ENCODE data around the gene DENND1A.

The DENND1A gene

DNA sequence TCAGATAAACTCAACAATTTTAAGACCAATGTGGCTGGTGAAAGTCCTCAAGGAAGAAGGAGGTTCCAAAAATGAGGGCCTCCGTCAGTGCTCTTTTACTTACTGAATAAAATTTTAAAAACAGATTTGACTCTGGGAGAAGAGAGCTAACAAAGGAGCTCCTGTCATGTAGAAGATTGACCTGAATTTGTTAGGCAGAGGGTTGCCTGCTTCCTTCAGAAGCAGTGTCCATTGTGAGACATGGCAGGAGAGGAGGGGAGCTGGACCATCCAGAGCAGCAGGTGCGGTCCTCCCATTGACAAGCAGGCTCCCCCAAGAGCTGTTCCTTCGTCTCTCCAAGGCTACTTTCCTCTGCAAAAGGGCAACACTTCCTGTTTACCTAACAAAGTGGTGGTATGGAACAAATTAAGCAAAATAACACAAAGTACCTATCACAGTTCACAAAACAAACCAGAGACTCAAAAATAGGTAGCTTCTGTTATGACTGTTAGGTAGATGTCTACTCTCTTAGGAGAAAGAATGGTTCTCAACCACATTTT lies 238.1 kb downstream of the DENND1A start:
- in situ Hi-C loops (cut with MboI; ENCODE audit: low sequenced_read_pairs), result no loop called here

DNA sequence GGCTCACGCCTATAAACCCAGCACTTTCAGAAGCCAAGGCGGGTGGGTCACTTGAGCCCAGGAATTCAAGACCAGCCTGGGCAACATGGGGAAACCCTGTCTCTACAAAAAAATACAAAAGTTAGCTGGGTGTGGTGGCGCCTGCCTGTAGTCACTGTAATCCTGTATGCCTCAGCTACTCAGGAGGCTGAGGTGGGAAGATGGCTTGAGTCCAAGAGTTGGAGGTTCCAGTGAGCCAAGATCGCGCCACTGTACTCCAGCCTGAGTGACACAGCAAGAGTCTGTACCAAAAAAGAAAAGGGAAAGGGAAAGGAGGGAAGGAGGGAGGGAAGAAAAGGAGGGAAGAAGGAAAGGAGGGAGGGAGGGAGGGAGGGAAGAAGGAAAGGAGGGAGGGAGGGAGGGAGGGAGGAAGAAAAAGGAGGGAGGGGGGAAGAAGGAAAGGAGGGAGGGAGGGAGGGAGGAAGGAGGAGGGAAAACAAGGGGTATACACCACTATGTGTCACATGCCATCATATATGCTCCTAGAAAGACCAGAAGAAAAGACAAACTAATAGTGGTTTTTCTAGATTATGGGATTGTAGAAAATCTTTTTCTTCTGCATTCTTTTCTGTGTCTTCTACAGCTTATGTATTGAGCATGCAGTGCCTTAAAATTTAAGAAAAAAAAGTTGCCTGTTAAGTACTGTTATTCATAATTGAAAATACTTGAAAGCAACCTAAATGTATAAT lies 240.1 kb downstream of the DENND1A start:
- in situ Hi-C loops (cut with MboI; ENCODE audit: low sequenced_read_pairs), result no loop called here

DNA sequence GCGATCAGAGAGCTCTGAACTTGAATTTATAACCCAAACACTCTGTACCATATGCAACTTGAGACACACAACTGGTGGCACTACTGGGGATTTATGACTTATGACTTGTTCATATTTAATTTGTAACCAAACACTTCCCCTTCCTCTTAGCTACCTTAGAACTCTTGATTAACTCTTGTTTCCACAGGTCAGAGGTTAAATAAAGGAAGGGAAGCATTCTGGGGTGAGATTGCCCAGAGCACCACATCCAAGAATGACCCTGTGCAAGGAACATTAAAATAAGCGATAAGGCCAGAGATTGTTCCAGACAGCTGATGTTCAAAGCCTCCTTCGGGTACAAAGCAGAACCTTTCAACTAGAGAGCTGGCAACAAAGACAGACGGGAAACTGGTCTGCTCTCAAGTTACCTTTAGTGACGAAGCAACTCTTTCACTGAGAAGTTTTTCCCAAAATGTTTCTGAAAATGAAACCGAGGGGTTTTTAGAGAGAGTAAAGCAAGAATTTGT lies 242.6 kb downstream of the DENND1A start:
- in situ Hi-C loops (cut with MboI; ENCODE audit: low sequenced_read_pairs), result no loop called here

DNA sequence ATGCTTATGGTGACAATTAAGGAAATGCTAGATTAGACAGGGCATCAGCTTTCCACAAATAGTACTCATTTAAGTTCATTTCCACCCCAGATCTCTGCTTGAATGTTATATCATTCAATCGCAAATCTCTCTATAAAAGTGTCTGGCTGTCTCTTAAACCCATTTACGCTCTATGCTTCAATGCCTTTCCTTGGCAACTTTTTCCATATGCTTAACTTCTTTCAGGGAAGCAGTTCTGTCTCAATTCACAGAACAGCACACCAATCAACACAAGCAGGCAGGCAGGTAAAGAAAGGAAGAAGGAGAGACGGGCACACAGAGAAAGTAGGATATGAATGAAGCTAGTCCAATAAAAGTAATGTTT lies 243.1 kb downstream of the DENND1A start:
- in situ Hi-C loops (cut with MboI; ENCODE audit: low sequenced_read_pairs), result no loop called here

DNA sequence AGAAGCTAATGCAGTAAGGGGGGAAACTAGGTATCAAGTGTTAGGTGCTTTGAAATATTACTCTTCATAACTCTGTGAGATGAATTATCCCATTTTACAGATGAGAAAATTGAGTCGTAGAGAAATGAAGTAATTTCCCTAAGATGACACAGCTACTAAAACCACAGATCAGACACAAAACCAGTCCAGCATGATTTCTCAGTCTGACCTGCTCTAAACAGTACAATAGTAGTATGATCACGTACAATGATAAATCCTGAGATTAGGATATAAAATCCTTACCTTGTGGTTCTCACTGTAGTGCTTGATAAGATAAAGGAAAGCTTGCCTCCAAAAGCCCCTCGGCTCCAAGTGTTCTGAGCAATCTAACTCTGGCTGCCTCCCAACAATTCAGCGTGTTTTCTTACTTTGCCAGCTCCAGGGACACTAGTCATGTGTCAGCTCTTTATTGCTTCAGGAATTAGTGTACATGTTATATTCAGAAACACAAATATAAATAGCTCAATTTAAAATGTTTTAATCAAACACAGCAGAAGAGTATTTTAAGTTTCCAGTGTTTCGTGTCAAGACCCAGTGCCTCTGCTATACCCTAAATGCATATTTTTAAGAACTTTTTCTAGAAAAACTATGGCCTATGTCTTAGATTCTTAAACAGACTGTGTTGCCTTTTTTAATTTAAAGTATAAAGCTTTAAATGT lies 243.6 kb downstream of the DENND1A start:
- in situ Hi-C loops (cut with MboI; ENCODE audit: low sequenced_read_pairs), result no loop called here

DNA sequence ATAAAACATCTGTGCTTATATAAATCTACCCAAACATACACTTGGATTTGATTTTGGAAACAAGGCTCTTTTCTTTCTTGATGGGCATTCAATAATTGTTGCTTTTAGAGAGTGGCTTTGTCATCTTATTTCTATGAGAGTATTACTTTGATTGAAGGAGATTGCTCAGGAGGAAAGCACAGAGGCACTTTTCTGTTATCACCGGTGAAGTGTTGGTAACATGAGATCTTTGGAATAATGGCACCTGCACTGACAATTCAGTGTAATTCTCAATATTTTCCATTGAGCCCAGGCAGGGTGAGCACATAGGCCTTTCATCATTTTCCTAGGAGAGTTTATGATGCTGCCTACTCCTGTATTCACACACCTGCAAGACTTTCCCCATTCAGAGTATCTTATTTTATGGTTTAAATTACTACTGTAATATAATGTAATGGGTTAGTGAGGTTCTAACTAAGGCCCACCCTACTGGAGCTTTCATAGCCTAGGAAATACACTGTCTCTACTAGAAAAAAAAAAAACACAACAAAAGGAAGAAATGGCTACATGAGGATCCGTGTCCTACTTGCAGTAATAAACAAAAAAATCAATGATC lies 244.3 kb downstream of the DENND1A start:
- in situ Hi-C loops (cut with MboI; ENCODE audit: low sequenced_read_pairs), result no loop called here

DNA sequence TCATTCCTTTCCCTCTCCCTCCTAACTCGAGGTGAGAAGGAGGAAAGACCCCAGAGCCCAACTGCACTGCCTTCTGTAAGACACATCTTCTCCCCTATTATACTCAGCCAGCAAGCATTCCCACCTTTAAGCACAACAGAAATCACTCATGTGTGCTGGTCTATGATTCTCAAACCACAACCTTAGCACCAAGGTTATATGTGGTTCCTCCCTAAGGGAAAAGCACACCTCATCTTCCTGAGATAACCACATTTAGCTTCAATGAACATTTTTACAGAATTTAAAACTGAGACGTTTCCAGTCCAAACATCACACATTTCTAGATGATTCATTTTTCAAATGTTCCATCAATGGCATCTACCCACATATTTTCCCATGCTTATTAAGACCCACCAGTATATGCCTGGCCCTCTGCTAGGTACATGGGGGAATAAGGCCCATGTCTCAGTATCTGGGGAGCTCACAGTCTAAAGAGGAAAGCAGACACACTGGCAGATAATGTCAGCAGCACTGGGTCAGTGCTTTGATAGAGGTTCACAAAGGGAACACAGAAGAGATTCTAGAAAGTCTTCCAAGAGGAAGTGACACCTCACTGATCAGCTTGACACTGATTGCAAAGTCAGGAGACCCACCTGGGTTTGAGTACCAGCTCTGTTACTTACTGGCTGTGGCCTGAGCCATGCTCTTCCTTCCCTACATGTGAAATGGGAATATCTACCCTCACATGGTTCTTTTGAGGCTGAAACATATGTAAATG lies 245.4 kb downstream of the DENND1A start:
- in situ Hi-C loops (cut with MboI; ENCODE audit: low sequenced_read_pairs), result no loop called here

DNA sequence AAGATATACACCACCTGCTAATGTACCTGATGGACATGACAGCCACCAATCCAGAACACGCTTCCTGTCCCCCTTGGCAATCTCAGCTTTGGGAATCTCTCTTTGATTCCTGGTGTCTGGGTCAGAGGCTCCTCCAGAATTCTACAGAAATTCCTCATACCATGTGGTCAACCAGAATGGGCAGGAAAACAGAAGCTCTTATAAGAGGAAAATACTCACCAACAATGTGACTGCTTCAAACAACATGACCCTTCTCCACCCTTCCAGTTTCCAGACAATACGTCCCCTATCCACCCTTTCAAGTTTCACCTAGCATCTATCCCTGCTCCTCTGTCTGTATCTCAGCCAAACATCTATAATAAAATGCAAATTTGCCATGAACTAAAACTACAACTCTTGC lies 247.2 kb downstream of the DENND1A start:
- in situ Hi-C loops (cut with MboI; ENCODE audit: low sequenced_read_pairs), result no loop called here

DNA sequence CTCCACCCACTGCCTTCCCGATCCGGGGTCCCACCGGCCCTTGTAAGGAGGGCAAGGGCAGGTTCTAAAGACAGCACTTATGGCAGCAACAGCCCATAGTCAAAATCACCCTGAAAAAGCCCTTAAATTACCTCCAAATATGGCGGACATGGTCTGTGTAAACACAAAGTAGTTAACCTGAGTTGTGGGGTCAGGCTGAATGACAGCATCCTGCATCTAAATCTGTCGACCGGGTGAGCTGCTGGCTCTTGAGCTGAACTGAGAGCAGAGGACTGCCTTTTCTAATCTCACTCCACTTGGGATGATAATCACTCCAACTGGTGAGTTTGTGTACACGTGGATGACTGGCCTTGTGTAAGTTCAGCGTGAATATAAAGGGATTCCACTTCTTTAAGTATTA lies 249.6 kb downstream of the DENND1A start:
- in situ Hi-C loops (cut with MboI; ENCODE audit: low sequenced_read_pairs), result no loop called here

DNA sequence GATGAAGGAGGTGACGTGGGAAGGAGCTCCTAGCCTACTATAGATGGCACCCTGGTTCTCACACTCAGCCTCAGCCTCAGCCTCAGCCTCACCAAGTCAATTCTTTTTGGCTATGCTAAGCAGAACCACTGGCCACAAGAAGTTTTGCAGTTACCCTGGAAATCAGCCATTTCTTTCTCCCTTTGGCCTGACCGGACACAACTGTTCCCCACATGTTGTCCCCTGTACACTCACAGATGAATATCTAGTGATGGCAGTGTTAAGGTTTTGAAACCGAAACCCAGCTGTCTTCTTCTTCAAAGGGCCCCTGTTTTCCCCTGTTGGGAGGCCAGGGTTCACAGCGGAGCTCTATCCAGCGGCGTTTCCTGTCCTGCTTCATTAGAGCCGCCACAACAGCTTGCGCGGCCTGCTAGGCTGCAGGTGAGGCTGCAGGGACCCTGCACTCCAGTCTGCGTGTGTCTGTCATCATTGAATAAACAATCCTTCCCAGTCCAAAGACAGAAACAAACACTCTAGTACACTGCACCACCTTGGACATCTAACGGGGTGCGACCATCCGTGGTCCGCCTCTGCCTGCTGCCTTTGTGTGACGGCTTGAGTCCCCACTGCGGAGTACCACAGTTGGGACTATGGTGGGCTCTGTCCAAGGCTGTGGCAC lies 250.5 kb downstream of the DENND1A start:
- in situ Hi-C loops (cut with MboI; ENCODE audit: low sequenced_read_pairs), result no loop called here

DNA sequence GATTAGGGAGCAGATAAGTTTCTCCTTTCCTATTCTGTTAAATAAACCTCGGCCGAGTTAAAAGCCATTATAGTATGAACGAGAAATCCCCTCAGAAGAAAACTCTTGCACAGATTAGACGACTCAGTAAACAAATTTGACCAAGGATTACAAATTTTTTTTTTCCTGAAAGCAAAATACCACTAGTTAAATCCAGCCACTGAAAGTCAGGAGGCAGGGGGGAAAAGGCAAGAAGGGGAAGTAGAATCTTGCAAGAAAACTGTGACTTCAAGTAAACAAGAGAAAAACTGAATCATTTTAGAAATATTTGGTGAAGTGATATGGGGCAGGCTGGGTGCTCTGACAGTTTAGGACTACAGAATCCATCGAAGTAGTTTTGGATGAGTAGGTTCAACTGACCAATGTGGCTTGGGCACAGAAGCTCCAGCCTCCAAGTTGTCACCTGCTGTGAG lies 251.0 kb downstream of the DENND1A start:
- in situ Hi-C loops (cut with MboI; ENCODE audit: low sequenced_read_pairs), result no loop called here

DNA sequence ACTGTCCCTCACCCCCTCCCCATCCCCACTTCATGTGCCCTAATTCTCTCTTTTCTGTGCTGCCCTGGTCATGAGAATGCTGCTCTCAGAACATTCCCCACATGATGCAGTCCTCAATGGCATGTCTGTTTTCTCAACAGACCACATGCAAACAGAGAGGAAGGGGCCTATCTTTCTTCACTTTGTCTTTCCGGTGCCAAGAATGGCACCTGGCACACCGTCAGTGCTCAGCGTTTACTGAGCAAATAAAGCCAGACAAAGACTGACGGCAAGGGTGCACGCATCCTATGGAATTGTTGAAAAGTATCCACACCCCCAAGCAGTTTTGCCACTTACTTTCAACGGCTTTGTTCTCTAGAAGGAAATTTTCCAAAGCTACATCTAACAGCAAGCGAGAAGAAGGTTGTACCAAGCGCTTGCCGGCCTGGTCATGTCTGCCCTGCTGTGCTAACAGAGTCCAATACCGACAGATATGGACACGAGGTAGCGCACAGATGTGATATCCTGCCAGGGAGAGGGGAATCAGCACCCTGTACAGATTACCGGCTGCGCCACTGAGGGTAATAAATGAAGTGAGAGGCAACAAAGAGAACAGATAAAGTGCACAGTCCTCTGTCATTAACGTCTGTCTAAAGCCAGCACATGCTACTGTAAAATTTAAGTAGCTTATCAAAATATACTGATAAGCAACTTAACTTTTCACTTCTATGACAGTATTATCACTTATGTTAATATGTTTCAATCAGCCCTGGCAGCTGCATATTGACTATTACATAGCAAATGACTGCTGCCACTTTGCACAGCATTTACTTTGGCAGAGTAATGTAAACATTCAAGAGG lies 251.7 kb downstream of the DENND1A start:
- in situ Hi-C loops (cut with MboI; ENCODE audit: low sequenced_read_pairs), result no loop called here

DNA sequence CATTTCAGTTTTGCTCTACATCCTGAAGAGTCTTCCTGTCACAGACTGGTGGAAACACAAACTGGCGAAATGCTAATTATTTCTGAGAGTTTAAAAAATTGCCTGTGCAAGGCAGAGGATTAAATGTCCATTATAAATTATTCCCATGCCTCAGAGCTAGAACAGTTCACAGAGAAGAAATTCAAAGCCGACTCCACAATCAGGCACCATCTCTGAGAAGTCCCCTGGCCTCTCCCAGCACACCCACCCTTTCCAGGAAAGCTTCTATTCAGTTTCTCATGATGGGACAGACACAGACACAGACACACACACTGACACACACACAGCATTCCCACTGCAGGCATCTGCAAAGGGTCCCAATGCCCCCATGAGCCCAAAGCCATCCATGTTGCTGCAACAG lies 253.1 kb downstream of the DENND1A start:
- in situ Hi-C loops (cut with MboI; ENCODE audit: low sequenced_read_pairs), result no loop called here

DNA sequence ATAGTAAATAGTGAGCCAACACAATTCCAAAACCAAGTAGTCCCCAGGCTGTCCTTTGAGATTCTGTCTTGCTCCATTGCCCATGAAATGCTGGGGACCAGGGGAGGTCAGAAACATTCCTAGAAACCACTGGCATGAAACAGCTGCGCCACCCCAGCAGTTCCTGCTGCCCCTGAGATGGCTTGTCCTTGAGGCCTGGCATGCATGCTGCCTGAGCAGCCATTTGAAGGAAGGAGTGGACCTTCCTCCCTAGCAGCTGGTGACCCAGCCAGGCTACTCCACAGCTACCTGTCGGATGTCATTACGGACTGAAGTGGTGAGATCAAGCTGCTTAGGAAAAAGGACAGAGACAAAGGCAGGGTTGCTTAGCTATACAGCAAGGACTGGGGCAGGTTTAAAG lies 260.6 kb downstream of the DENND1A start:
- in situ Hi-C loops (cut with MboI; ENCODE audit: low sequenced_read_pairs), result no loop called here

DNA sequence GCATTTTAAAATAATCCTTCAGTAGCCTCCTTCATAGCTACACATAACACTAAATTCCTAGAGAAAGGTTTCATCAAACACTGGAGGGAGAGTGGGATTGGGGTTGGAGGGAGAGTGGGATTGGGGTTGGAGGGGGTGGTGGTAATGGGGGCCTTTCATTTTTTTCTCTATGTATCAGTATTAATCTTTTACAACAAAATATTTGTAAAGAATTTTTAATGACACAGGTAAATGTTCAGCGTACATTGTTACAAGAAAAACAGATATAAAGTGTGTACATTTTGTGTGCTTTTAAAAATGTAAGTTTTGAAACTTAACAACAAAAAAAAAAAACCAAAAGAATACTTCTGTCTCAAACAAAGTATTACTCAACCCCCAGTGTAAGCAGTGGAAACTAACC lies 266.4 kb downstream of the DENND1A start:
- in situ Hi-C loops (cut with MboI; ENCODE audit: low sequenced_read_pairs), result no loop called here

DNA sequence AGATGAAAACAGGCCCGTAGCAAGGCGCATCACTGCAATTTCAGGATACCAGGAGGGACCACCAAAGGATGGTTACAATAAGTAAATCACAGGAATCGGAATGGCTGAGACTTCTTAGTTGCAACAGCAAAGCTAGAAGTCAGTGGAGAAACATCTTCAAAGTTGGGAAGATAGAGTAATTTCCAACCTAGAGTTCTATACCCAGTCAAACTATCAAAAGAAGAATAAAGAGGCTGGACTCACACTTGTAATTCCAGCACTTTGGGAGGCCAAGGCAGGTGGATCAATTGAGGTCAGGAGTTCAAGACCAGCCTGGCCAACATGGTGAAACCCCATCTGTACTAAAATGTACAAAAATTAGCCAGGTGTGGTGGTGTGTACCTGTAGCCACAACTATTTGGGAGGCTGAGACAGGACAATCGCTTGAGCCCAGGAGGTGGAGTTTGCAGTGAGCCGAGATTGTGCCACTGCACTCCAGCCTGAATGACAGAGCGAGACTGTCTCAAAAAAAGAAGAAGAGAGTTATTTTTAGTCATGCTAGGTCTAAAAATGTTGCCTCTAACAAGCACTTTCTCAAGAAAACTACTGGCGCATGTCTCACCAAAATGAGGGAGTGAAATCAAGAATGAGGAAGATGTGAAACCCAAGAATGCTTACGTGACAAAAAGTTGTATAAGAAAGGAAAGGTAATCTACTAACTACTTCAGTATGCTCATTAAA lies 267.7 kb downstream of the DENND1A start:
- in situ Hi-C loops (cut with MboI; ENCODE audit: low sequenced_read_pairs), result no loop called here

DNA sequence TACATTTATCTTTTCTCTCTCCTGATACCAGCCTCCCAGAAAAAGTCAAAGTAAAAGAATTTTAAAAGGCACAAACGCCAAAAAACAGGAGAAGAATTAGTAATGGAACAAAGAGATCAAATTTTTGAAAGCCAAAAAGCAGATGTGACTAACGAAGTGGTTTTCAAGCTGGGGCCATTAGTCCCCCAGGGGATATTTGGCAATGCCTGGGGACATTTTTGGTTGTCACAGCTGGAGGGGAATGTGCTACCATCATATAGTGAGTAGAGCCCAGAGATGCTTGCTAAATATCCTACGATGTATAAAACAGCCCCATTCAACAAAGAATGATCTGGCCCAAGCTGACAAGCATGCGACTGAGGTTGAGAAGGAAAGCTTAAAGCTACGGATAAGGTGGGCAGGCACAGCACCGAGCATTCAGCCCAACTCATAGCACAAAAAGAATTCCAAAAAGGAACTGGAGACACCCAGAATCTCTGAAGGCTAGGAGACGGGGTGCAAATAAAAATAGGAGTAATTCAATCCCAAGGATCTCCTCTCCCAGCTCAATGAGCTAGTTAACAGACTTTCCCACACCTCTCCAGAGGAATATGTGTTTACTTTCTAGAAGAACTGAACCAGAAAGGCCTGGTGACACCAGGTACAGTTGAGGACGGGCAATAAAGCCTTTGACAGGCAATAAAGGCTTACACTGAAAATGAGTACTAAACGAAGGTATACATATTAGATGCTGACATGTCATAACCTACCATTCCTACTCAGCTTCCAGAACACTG lies 269.0 kb downstream of the DENND1A start:
- in situ Hi-C loops (cut with MboI; ENCODE audit: low sequenced_read_pairs), result no loop called here

DNA sequence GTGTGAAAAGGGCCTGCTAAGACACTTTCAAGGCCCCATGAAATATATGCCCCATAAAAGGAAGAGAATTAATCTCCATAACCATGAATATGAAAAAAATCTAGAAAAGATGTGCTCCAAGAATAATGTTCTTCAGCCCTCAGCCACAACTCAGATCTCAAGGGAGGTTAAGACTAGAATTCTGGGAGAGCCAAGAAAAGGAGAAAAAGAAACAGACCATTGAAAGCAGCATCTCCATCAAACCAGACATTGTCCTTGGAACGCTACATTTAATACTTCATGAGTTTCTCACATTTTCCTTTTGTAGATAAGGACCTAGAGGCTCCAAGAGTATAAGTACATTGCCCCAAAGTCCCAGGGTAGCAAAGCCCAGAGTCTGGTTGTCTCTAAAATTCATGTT lies 270.6 kb downstream of the DENND1A start:
- in situ Hi-C loops (cut with MboI; ENCODE audit: low sequenced_read_pairs), result no loop called here
